ENCODE measurements around the gene ADAMTS3.
A peak's percentile ranks its signal among the peaks of the same experiment; 100 is the strongest.

ADAMTS3 gene

GRCh38 chr4:72330381-72330780 is 238.6 kb downstream of the ADAMTS3 start:
- no peak for DNase-seq

- no peak for DNase-seq
These were observed 242.1 kb downstream of the ADAMTS3 start for GRCh38 chr4:72326692-72327632.

- DNase-seq, result no peak
These were observed 243.8 kb downstream of the ADAMTS3 start for GRCh38 chr4:72325215-72325614.

GRCh38 chr4:72323227-72323626 is 245.8 kb downstream of the ADAMTS3 start:
- no peak for DNase-seq

- no peak for DNase-seq
These were observed 248.6 kb downstream of the ADAMTS3 start for GRCh38 chr4:72320223-72320948.

GRCh38 chr4:72319601-72320021 is 249.4 kb downstream of the ADAMTS3 start:
- DNase-seq, result no peak

GRCh38 chr4:72318421-72319170 is 250.4 kb downstream of the ADAMTS3 start:
- no peak for DNase-seq

- no peak for DNase-seq
These were observed 254.2 kb downstream of the ADAMTS3 start for GRCh38 chr4:72314869-72315268.

GRCh38 chr4:72313121-72313520 is 255.9 kb downstream of the ADAMTS3 start:
- no peak for DNase-seq

GRCh38 chr4:72312032-72312650 is 256.9 kb downstream of the ADAMTS3 start:
- no peak for DNase-seq

GRCh38 chr4:72311291-72311690 is 257.7 kb downstream of the ADAMTS3 start:
- no peak for DNase-seq

- DNase-seq, result no peak
These were observed 263.4 kb downstream of the ADAMTS3 start for GRCh38 chr4:72305620-72306019.

- no peak for DNase-seq
These were observed 263.9 kb downstream of the ADAMTS3 start for GRCh38 chr4:72305080-72305479.

- peak; percentile 15 for DNase-seq
These were observed 265.9 kb downstream of the ADAMTS3 start for GRCh38 chr4:72302981-72303704.

GRCh38 chr4:72301759-72302158 is 267.3 kb downstream of the ADAMTS3 start:
- DNase-seq, result no peak

GRCh38 chr4:72300126-72300525 is 268.9 kb downstream of the ADAMTS3 start:
- DNase-seq, result no peak

GRCh38 chr4:72295966-72296557 is 273.0 kb downstream of the ADAMTS3 start:
- no peak for DNase-seq

GRCh38 chr4:72290737-72291136 is 278.3 kb downstream of the ADAMTS3 start:
- no peak for DNase-seq

GRCh38 chr4:72286910-72287309 is 282.1 kb downstream of the ADAMTS3 start:
- DNase-seq, result no peak

GRCh38 chr4:72286185-72286584 is 282.8 kb downstream of the ADAMTS3 start:
- DNase-seq, result no peak

- no peak for DNase-seq
These were observed 285.7 kb downstream of the ADAMTS3 start for GRCh38 chr4:72283357-72283756.

GRCh38 chr4:72280252-72280651 is 288.8 kb downstream of the ADAMTS3 start:
- no peak for DNase-seq
